Measurements from ENCODE around the gene WDR83.

Gene WDR83

GRCh38 chr19:12656899-12657571 is 9.6 kb upstream of the WDR83 start:
- TF ChIP-seq CTCF (IDR thresholded peaks at IDR 0.05): no peak
- Histone ChIP-seq H3K4me3 (no peak overlapping the region), H3K27ac (no peak overlapping the region)
- DNase-seq (ENCODE audit: low spot score): no peak

GRCh38 chr19:12657966-12658365 is 8.6 kb upstream of the WDR83 start:
- Histone ChIP-seq H3K4me3 (no peak overlapping the region), H3K27ac (no peak overlapping the region)
- no peak for DNase-seq (ENCODE audit: low spot score)
- TF ChIP-seq CTCF (IDR thresholded peaks at IDR 0.05): no peak

- TF ChIP-seq CTCF (IDR thresholded peaks at IDR 0.05): no peak
- H3K27ac ChIP-seq: no peak overlapping the region
- no peak overlapping the region for H3K4me3 ChIP-seq
- no peak for DNase-seq (ENCODE audit: low spot score)
Observed at GRCh38 chr19:12660980-12661379, 5.6 kb upstream of the WDR83 start.

GRCh38 chr19:12664406-12665280 is 2.0 kb upstream of the WDR83 start:
- no peak overlapping the region for H3K4me3 ChIP-seq

GRCh38 chr19:12665281-12665573 is 1.4 kb upstream of the WDR83 start:
- Histone ChIP-seq H3K4me3 (peak overlapping the region; percentile 93), H3K27ac (peak overlapping the region in 1 of 2 donors; percentile 9)
- no peak for TF ChIP-seq CTCF (IDR thresholded peaks at IDR 0.05)
- no peak for DNase-seq (ENCODE audit: low spot score)

More at GRCh38 chr19:12664406-12665280, 2.0 kb upstream of the WDR83 start:
- no peak overlapping the region for H3K27ac ChIP-seq
- DNase-seq (ENCODE audit: low spot score): no peak
- TF ChIP-seq CTCF (IDR thresholded peaks at IDR 0.05): no peak

- Histone ChIP-seq H3K27ac (peak overlapping the region in 1 of 2 donors; percentile 73), H3K4me3 (peak overlapping the region; percentile 93)
- no peak for TF ChIP-seq CTCF (IDR thresholded peaks at IDR 0.05)
- DNase-seq (ENCODE audit: low spot score): no peak
Observed at GRCh38 chr19:12665671-12666264, 839 bp upstream of the WDR83 start.

Data from coronary artery (tissue), 2 donors.